Glutamatergic neuron (in vitro differentiated cells): Measurements from ENCODE around the gene RAET1L. TPM values are rescaled to one million over a fixed set of nuclear protein-coding genes. Genes with fewer than 3 reads are reported as not detected.

Experiments
- DNase-seq: peaks from one replicate; pipeline ENCODE4 v3.0.0; 2022
- H3K27ac Mint-ChIP-seq: one replicate; pipeline ENCODE4 v1.8.0; 2020; ENCODE audit warnings: mild to moderate bottlenecking, mixed read lengths, inconsistent platforms; ENCODE audit not compliant: unreplicated experiment
- H3K27me3 Mint-ChIP-seq: one replicate; pipeline ENCODE4 v1.8.0; 2020; ENCODE audit warnings: mild to moderate bottlenecking, moderate library complexity, mixed read lengths, inconsistent platforms; ENCODE audit not compliant: unreplicated experiment
- H3K36me3 Mint-ChIP-seq: one replicate; pipeline ENCODE4 v1.8.0; 2020; ENCODE audit warnings: mild to moderate bottlenecking, mixed read lengths, inconsistent platforms; ENCODE audit not compliant: unreplicated experiment
- H3K4me1 Mint-ChIP-seq: one replicate; pipeline ENCODE4 v1.8.0; 2020; ENCODE audit warnings: mild to moderate bottlenecking, low read depth, mixed read lengths, inconsistent platforms; ENCODE audit not compliant: unreplicated experiment
- H3K4me3 Mint-ChIP-seq: one replicate; pipeline ENCODE4 v1.8.0; 2020; ENCODE audit warnings: mild to moderate bottlenecking, mixed read lengths, inconsistent platforms; ENCODE audit not compliant: unreplicated experiment
- H3K9me3 Mint-ChIP-seq: one replicate; pipeline ENCODE4 v1.8.0; 2020; ENCODE audit warnings: mild to moderate bottlenecking, moderate library complexity, mixed read lengths, inconsistent platforms; ENCODE audit not compliant: unreplicated experiment
- CTCF ChIP-seq: fragments of 200-600 bp; sonication (generic); IDR thresholded peaks from one replicate; pipeline ENCODE4 v1.5.0; 2021; ENCODE audit not compliant: partially characterized antibody, unreplicated experiment
- total RNA-seq: library from RNA; stranded (reverse); fragmentation: NEBNext Ultra II Directional; extraction: Animal tissue kit (Norgen Biotek cat#: 25700); gene quantifications from one replicate; pipeline ENCODE4 v1.2.1, GENCODE V29; 2021; ENCODE audit not compliant: unreplicated experiment

RAET1L gene
- total RNA-seq, 1 donor from 2014 or later = not detected

- Mint-ChIP-seq H3K27me3 (peaks cover 13% of the 10 kb centered on the region), H3K9me3 (peaks cover 5% of the 10 kb centered on the region), H3K36me3 (no peaks in the 10 kb centered on the region), H3K27ac (no peak overlapping the region), H3K4me1 (peaks cover 3% of the 10 kb centered on the region), H3K4me3 (no peak overlapping the region)
- no peak for DNase-seq
- TF ChIP-seq CTCF = no peak
These were observed 4.4 kb upstream of the RAET1L start for GRCh38 chr6:150029749-150030148.

- no peak for DNase-seq
- Mint-ChIP-seq H3K27me3 (peaks cover 15% of the 10 kb centered on the region), H3K36me3 (no peaks in the 10 kb centered on the region), H3K27ac (no peak overlapping the region), H3K4me3 (no peak overlapping the region), H3K9me3 (peaks cover 5% of the 10 kb centered on the region), H3K4me1 (peaks cover 3% of the 10 kb centered on the region)
- no peak for TF ChIP-seq CTCF
These were observed 3.9 kb upstream of the RAET1L start for GRCh38 chr6:150029276-150029675.

GRCh38 chr6:150028799-150029198 is 3.5 kb upstream of the RAET1L start:
- H3K4me3 Mint-ChIP-seq = no peak overlapping the region
- H3K36me3 Mint-ChIP-seq = no peaks in the 10 kb centered on the region
- no peak for DNase-seq
- TF ChIP-seq CTCF = no peak
- H3K27me3 Mint-ChIP-seq = peaks cover 15% of the 10 kb centered on the region
- no peak overlapping the region for H3K27ac Mint-ChIP-seq
- H3K9me3 Mint-ChIP-seq = peaks cover 5% of the 10 kb centered on the region
- H3K4me1 Mint-ChIP-seq = peaks cover 3% of the 10 kb centered on the region

GRCh38 chr6:150027806-150028565 is 2.7 kb upstream of the RAET1L start:
- no peak for TF ChIP-seq CTCF
- no peak overlapping the region for H3K4me3 Mint-ChIP-seq
- H3K4me1 Mint-ChIP-seq = peaks cover 3% of the 10 kb centered on the region
- H3K27ac Mint-ChIP-seq = no peak overlapping the region
- peaks cover 12% of the 10 kb centered on the region for H3K27me3 Mint-ChIP-seq
- peaks cover 4% of the 10 kb centered on the region for H3K9me3 Mint-ChIP-seq
- no peaks in the 10 kb centered on the region for H3K36me3 Mint-ChIP-seq
- no peak for DNase-seq

- TF ChIP-seq CTCF = no peak
- peaks cover 3% of the 10 kb centered on the region for H3K4me1 Mint-ChIP-seq
- H3K36me3 Mint-ChIP-seq = no peaks in the 10 kb centered on the region
- peaks cover 12% of the 10 kb centered on the region for H3K27me3 Mint-ChIP-seq
- no peak for DNase-seq
- no peak overlapping the region for H3K4me3 Mint-ChIP-seq
- peaks cover 4% of the 10 kb centered on the region for H3K9me3 Mint-ChIP-seq
- H3K27ac Mint-ChIP-seq = no peak overlapping the region
These were observed 1.9 kb upstream of the RAET1L start for GRCh38 chr6:150026976-150027805.
